Measurements from ENCODE around the gene LRCH1. TPM values are rescaled to one million over a fixed set of nuclear protein-coding genes. Genes with fewer than 3 reads are reported as not detected.
"Not testable (repeated sequence)": the region's sequence is repeated elsewhere in the genome, so short reads cannot be mapped to it uniquely, and the experiment has no call there.

The LRCH1 gene
- total and polyA plus RNA-seq, 3 donors from 2014 or later, result 8.9 to 17.7 (median 16.8) TPM

DNA sequence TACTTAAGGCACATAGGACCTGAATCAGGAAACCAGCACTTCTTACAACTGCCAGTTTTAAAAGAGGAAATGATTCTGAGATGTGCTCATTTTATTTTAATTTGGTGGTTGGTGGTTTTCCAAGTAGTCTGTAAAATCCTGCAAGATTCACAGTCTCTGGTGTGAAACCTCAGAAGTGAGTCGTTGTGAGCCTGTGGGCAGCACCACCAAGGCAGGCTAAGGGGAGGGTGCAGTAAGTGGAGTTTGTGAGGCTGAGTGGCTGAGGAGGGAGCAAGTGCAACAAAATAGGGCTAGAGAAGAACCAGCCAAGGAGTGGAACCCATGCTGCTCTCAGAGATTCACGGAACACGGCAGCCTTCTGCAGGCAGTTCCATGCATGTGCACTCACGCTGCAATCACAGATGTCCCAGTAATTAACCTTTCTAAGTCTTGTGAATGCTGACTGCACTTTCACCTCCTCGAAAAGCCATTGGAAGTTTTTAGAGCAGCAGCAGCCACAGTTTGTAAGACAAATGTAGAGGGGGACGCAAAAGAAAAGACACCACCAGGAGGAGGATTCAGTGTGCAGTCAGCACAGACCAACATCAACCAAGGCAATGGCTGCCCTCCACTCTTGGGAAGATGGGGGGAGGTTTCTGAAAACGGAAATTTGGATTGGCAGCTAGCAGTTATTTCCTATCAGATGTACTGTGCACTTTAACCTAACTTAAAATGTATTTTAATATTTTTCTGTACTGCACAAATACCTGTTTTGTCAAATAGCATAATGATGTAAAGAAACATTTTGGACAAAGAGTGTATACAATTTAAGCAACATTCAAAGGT, 199.1 kb downstream of the LRCH1 start:
- H3K9me3 ChIP-seq, result no peaks in the 10 kb centered on the region
- no peak overlapping the region for H3K27ac ChIP-seq
- H3K4me3 ChIP-seq, result no peak overlapping the region
- DNase-seq, result no peak
- H3K4me1 ChIP-seq, result no peaks in the 10 kb centered on the region
- intact Hi-C loops (cut with DNase I; ENCODE audit: low total_unique reads), result no loop called here
- TF ChIP-seq POLR2A (IDR thresholded peaks at IDR 0.05), result no peak
- TF ChIP-seq, protein P1, sequence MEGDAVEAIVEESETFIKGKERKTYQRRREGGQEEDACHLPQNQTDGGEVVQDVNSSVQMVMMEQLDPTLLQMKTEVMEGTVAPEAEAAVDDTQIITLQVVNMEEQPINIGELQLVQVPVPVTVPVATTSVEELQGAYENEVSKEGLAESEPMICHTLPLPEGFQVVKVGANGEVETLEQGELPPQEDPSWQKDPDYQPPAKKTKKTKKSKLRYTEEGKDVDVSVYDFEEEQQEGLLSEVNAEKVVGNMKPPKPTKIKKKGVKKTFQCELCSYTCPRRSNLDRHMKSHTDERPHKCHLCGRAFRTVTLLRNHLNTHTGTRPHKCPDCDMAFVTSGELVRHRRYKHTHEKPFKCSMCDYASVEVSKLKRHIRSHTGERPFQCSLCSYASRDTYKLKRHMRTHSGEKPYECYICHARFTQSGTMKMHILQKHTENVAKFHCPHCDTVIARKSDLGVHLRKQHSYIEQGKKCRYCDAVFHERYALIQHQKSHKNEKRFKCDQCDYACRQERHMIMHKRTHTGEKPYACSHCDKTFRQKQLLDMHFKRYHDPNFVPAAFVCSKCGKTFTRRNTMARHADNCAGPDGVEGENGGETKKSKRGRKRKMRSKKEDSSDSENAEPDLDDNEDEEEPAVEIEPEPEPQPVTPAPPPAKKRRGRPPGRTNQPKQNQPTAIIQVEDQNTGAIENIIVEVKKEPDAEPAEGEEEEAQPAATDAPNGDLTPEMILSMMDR (IDR thresholded peaks at IDR 0.05), result no peak
- no peaks in the 10 kb centered on the region for H3K36me3 ChIP-seq (ENCODE audit: low read depth, missing control alignments)
- 57 to 65% methylated on average over 7 of the region's 7 CpGs for WGBS, 2 donors
- no peaks in the 10 kb centered on the region for H3K27me3 ChIP-seq

DNA sequence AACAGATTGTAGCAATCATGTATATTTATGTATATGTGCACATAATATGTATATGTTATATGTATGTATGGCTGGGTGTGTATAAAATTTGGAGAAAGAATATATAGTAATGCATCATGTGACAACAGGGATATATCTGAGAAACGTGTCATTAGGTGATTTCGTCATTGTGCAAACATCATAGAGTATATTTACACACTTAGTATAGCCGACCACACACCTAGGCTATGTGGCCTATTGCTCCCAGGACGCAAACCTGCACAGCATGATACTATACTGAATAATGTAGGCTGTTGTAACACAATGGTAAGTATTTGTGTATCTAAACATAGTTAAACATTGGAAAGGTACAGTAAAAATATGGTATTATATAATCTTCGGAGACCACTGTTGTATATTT, 200.2 kb downstream of the LRCH1 start:
- 86 to 92% methylated on average over 5 of the region's 5 CpGs for WGBS, 2 donors
- Histone ChIP-seq H3K4me3 (no peak overlapping the region), H3K9me3 (no peaks in the 10 kb centered on the region), H3K27me3 (no peaks in the 10 kb centered on the region), H3K36me3 (ENCODE audit: low read depth, missing control alignments) (no peaks in the 10 kb centered on the region), H3K4me1 (no peaks in the 10 kb centered on the region), H3K27ac (no peak overlapping the region)
- no peak for DNase-seq
- intact Hi-C loops (cut with DNase I; ENCODE audit: low total_unique reads), result no loop called here
- TF ChIP-seq, protein P1 (IDR thresholded peaks at IDR 0.05), result no peak
- TF ChIP-seq POLR2A (IDR thresholded peaks at IDR 0.05), result no peak

DNA sequence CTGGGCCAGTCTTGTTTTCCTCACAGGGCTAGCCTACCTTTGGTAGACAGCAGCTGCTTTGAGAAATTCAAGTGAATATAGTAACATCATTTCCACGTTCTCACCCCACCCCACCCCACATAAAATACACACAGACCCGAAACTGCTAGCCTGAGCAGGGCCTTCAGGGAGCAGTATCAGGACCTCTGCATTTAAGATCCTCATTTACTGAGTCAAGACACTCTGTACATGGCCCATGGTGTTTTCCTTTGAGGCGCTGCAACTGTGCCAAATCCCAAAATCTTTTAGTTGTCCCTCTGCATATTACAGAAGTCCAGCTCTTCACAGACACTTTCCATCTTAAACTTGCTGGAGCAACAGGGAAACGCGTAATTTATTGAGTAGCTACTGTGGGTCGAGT, 200.9 kb downstream of the LRCH1 start:
- Histone ChIP-seq H3K9me3 (no peaks in the 10 kb centered on the region), H3K4me3 (no peak overlapping the region), H3K36me3 (ENCODE audit: low read depth, missing control alignments) (no peaks in the 10 kb centered on the region), H3K27me3 (no peaks in the 10 kb centered on the region), H3K27ac (no peak overlapping the region), H3K4me1 (no peaks in the 10 kb centered on the region)
- intact Hi-C loops (cut with DNase I; ENCODE audit: low total_unique reads), result no loop called here
- WGBS, 2 donors, result 76 to 82% methylated on average over 6 of the region's 6 CpGs
- TF ChIP-seq POLR2A (IDR thresholded peaks at IDR 0.05), result no peak
- TF ChIP-seq, protein P1 (IDR thresholded peaks at IDR 0.05), result no peak
- no peak for DNase-seq

DNA sequence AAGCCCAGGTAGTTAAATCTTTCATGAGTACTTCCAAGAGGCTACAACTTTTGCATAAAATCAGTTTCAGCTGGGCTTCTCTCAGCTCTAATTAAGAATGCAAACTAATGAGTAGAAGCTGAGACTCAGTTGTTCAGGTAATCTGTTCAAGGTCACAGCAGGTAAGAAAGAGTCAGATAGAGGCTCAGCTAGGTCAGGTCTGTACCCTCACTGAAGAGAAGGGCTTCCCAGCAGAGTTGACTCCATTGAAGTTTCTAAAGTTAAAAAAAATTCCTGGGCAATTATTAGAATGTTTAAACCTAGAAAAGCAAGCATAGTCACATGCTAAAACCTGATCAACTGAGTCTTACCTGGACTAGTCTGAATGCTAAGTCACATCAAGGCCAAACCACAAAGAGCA, 201.8 kb downstream of the LRCH1 start:
- no peak overlapping the region for H3K27ac ChIP-seq
- no peak overlapping the region for H3K4me3 ChIP-seq
- H3K4me1 ChIP-seq, result no peaks in the 10 kb centered on the region
- H3K36me3 ChIP-seq (ENCODE audit: low read depth, missing control alignments), result no peaks in the 10 kb centered on the region
- TF ChIP-seq, protein P1 (IDR thresholded peaks at IDR 0.05), result no peak
- TF ChIP-seq POLR2A (IDR thresholded peaks at IDR 0.05), result no peak
- no peaks in the 10 kb centered on the region for H3K27me3 ChIP-seq
- intact Hi-C loops (cut with DNase I; ENCODE audit: low total_unique reads), result no loop called here
- no peak for DNase-seq
- H3K9me3 ChIP-seq, result no peaks in the 10 kb centered on the region

DNA sequence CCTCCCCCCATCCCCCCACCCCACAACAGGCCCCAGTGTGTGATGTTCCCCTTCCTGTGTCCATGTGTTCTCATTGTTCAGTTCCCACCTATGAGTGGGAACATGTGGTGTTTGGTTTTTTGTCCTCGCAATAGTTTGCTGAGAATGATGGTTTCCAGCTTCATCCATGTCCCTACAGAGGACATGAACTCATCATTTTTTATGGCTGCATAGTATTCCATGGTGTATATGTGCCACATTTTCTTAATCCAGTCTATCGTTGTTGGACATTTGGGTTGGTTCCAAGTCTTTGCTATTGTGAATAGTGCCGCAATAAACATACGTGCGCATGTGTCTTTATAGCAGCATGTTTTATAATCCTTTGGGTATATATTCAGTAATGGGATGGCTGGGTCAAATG, 202.5 kb downstream of the LRCH1 start:
- H3K4me3 ChIP-seq; H3K27me3 ChIP-seq; H3K4me1 ChIP-seq; H3K27ac ChIP-seq; H3K9me3 ChIP-seq; H3K36me3 ChIP-seq (ENCODE audit: low read depth, missing control alignments); DNase-seq; intact Hi-C loops (cut with DNase I; ENCODE audit: low total_unique reads): not testable (repeated sequence)
- 88 to 100% methylated on average over 1 to 5 of the region's 5 CpGs for WGBS, 2 donors
